Choroid plexus epithelial cell (primary cell): ENCODE results near the gene MEX3B.
A peak's percentile ranks its signal among the peaks of the same experiment; 100 is the strongest.

ENCODE experiments used
- DNase-seq: peaks from one replicate; pipeline ENCODE4 v3.0.0-alpha.2; 2010; ENCODE audit warnings: low read depth
- H3K4me3 ChIP-seq: 2 replicates; pipeline ENCODE4 v1.5.1; 2011; ENCODE audit warnings: low read depth, mild to moderate bottlenecking, control low read depth, low read length, moderate library complexity
- CTCF ChIP-seq: conservative IDR thresholded peaks from 2 replicates; pipeline ENCODE4 v1.5.1; 2011; ENCODE audit warnings: low read depth, mild to moderate bottlenecking, control low read depth, inconsistent platforms, low read length, moderate library complexity

The MEX3B gene

DNA sequence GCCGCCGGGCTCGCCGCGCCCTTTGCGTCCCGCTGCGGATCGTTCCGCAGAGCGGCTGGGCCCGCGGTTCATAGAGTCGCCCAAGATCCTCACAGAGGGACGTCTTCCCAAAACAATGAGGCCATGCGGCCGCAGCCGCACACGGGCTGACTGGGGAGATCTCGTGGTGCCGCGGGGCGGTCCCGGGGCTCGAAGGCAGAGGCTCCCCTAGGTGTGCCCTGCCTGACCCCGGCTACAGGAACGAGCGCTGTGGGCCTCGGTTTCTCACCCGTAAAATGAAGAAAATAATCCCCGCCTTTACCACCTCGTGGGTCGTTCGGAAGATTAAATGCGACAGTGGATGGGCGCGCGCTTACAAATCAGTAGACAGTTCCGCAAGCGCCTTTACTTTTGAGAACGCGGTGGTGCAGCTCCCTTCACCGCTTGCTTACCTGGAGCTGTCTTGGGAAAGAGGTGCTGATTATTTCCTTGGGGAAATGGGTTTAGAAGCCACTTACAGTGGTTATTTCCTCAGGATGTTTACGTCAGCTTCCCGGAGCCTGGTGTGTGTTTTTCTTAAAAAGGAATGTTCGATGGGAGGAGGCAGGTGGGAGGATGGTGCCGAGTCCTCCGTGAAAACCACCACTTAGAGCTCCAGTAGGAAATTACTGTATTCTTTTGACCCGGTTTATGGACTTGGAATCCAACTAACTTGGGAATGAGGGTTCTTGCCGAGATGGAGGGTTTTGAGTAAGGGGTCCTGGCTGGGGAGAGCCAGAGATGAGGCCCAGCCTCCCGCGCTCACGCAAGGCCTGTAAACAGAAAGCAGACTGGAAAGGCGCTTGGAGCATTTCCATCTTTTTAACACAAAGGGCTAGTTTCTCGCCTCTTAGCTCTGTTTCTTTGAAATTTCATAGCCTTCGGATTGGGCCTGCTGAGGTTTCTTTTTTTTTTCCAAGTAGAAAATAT lies 1.9 kb upstream of the MEX3B start:
- peak; percentile 35 for DNase-seq
- no peak for TF ChIP-seq CTCF
- peak overlapping the region; percentile 75 for H3K4me3 ChIP-seq

DNA sequence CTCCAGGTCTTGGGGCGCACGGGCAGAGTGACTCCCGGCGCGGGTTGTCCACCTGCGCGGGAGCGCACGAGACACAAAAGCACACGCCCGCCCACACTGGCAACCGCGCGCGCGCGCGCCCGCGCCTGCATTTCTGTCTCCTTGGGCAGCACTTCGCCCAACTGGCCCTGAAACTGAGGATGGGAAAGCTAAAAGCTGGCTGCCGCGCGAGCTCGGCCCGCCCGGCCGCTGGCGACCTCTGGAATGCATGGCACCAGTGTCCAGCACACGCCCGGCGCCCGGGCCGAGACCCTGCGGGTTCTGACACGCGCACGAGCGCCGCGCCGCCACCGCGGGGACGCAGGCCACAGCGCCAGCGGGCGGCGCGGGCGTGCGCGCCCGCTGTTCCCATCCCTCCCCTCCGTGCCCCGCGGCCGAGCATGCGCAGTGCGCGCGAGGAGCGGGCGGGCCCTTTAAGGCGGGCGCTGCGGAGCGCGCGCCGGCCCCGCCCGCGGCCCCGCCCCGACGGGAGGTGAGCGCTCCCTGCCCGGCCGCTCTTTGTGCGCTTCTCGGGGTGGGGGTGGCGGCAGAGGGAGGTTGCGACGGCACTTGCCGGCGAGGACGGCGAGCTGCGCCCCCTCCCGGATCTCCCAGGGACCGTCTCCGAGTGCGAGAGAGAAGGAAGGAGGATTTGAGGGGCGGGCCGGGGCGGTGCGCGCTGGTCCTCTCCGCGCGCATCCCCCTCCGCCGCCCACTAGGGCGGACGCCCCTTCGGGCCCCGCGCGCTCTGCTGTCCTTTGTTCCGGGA lies 1.0 kb upstream of the MEX3B start:
- peak overlapping the region; percentile 75 for H3K4me3 ChIP-seq
- DNase-seq: peak; percentile 91
- peak; percentile 71 for TF ChIP-seq CTCF

DNA sequence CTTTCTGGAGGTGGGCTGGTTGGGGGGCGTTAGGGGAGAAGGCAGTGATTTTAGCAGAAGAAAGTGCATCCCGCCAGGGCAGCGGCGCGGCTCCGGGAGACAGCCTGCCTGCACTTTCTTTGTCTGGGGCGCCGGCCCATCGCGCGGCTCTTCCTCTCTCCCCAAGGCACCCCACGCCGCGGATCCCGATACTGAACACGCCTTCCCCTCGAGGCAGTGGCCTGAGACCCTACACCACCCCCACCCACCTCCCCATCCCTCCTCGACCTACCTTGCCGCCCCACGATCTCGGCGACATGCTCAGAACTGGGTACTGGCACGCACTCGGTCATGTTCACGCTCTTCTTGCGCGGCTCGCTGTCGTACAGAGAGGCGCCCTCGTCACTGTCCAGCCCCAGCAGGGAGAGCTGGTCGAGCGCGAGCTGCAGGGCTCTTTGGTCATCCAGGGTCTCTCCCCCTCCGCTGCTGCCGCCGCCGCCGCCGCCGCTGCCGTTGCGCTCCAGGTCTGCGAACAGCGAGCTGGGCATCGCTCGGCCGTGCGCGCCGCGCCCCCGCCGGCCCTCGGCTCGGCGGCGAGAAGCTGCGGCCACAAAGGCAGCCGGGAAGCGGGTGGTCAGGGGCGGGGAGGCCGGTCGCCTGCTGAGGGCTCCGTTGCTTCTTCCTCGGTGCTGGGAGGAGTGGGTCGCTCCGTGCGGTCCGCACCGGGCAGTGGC lies 483 bp downstream of the MEX3B start:
- peak overlapping the region; percentile 75 for H3K4me3 ChIP-seq
- peak; percentile 56 for DNase-seq
- no peak for TF ChIP-seq CTCF

DNA sequence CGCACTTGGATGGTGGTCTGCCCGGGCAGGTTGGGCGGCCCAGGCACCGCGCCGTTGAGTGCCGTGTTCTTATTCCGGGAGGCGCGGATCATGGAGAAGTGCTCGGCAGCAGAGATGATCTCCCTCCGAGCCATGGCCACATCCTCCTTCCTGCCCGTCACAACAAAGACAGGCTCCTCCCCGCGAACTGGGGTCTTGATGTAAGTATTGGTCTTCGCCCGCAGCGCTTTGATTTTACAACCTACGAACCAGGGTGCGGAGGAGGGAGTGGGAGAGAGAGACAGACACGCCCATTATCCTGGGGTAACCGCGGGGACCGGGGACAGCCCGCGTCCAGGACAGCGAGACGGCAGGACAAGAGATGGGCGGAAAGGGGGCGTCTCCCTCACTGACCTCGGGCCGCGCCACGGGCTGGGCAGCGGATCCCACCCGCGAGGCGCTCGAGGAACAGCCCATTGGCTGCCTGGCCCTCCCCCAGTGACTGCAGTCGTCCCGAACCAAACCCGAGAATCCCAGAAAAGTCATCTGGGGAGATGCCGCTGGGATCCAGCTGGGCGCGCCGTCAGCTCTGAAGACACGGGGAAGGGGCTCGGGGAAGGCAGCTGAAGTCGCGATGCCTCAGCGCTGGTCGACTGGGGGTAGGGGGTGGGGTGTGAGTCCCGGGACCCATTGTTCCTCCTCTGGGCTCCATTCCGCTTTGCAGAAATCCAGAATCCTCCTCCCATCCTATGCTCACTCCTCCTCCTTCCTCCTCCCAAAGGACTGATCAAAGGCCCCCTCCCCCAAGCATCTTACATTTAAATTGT lies 1.2 kb downstream of the MEX3B start:
- peak; percentile 73 for DNase-seq
- TF ChIP-seq CTCF: no peak
- H3K4me3 ChIP-seq: peak overlapping the region; percentile 75

DNA sequence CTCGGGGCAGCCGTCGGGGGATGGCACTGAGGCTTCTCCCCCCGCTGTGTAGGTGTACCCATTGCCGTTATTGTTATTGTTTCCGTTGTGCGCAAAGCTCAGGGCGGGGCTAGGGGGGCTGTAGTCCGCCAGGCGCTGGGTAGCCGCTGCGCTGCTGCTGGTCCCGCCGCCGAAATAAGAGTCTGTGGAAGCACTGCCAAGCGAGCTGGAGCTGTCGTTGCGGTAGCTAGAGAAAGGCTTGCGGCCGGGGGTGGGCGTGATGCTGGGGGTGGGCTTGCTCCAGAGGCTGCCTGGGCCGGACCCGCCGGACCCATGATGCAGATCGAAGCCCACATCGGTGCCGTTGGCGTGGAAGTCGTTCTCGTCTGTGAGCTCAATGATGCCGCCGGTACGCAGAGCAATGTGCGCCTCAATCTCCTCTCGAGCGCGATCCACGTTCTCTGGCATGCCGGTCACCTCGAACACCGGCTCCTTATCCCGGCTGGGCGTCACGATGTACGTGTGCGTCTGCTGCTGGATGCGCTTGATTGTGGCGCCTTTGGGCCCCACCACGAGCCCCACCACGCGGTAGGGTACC lies 1.9 kb downstream of the MEX3B start:
- TF ChIP-seq CTCF: no peak
- peak overlapping the region; percentile 75 for H3K4me3 ChIP-seq
- DNase-seq: peak; percentile 14
